ENCODE data around the gene KLF11.
A peak's percentile ranks its signal among the peaks of the same experiment; 100 is the strongest.

Gene KLF11

DNA sequence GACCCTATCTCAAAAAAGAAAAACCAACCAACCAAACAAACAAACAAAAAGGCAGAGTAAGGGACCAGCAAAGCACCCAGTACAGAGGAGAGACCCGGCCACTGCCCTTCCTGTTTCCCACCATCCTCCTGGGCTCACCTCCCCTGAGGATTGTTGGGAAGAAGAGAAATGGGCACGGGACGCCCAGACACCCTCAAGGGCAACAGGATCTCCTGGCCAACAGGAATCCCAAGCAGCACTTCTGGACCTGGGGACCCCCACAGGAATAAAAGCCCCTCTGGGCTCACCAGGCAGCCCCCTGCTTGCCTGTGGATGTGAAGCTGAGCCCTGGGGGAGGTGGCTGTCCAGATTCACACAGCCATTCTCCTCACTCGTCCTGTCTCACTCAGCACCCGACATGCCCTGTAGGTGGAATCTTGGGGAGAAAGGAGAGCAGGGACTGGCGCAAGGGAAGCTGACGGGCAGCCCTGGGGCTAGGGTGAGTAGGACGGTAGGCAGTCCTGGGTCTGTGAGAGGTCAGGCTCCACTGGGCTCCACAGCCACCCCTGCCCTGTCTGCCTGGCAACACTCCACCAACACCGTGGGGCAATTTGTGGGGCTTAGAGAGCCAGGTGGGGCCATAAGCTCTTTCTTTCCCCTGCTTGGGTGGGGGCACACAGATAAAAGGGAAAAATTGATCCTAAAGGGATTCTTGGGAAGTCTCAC, 18.0 kb downstream of the KLF11 start:
- Histone ChIP-seq H3K36me3 (ENCODE audit: insufficient read depth, low read length) (no peaks in the 10 kb centered on the region), H3K4me1 (ENCODE audit: control insufficient read depth, insufficient read depth, low read length) (peaks cover 14% of the 10 kb centered on the region), H3K4me3 (ENCODE audit: low read length) (no peak overlapping the region), H3K4me2 (ENCODE audit: low read length) (no peak overlapping the region), H3K9me3 (replicated peaks; ENCODE audit: low read length) (no peaks in the 10 kb centered on the region), H3K27me3 (ENCODE audit: control insufficient read depth, insufficient read depth, low read length) (peaks cover 21% of the 10 kb centered on the region), H3K9ac (ENCODE audit: low read depth, low read length) (no peak overlapping the region)

DNA sequence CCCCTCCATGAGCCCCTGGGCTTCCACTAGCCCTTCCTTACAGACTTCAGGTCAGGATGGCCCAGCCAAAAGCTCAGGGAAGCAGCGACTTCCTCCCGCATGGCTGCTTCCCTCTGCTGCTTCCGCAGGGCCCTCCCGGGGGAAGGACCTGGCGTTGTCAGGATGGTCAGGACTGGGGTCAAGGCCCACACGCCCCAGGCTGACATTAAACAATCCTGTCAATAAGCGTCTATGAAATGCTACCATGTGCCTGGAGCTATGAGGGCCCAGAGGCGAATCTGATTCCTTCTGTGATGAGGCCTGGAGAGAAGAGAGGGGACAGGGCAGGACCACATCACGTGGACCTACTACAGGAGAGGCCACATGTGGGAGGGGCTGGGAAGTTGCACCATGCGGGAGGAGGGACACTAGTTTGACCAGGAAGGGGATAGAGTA, 19.6 kb downstream of the KLF11 start:
- Histone ChIP-seq H3K4me2 (ENCODE audit: low read length) (no peak overlapping the region), H3K27me3 (ENCODE audit: control insufficient read depth, insufficient read depth, low read length) (peaks cover 25% of the 10 kb centered on the region), H3K36me3 (ENCODE audit: insufficient read depth, low read length) (no peaks in the 10 kb centered on the region), H3K9me3 (replicated peaks; ENCODE audit: low read length) (no peaks in the 10 kb centered on the region), H3K4me3 (ENCODE audit: low read length) (no peak overlapping the region), H3K9ac (ENCODE audit: low read depth, low read length) (no peak overlapping the region), H3K4me1 (ENCODE audit: control insufficient read depth, insufficient read depth, low read length) (peaks cover 3% of the 10 kb centered on the region)

DNA sequence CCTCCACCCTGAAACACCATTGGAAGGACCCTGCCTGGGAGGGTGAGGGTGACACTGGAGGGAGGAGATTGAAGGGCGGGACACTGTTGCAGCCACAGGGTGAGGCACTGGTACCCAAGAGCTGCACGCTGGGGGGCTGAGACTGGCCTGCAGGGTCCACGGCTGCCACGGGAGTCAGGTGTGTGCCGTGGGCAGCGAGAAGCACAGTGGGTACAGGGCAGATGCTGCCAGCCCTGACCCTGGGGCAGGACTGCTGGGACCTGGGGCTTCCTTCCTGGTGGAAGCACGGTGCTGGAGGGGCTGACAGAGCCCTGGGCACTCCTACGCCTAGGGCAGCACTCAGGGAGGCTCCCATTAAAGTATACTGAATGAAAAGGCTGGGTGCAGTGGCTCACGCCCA, 20.2 kb downstream of the KLF11 start:
- Histone ChIP-seq H3K4me2 (ENCODE audit: low read length) (no peak overlapping the region), H3K36me3 (ENCODE audit: insufficient read depth, low read length) (no peaks in the 10 kb centered on the region), H3K9me3 (replicated peaks; ENCODE audit: low read length) (no peaks in the 10 kb centered on the region), H3K9ac (ENCODE audit: low read depth, low read length) (no peak overlapping the region), H3K4me1 (ENCODE audit: control insufficient read depth, insufficient read depth, low read length) (peaks cover 3% of the 10 kb centered on the region), H3K4me3 (ENCODE audit: low read length) (no peak overlapping the region), H3K27me3 (ENCODE audit: control insufficient read depth, insufficient read depth, low read length) (peaks cover 25% of the 10 kb centered on the region)

DNA sequence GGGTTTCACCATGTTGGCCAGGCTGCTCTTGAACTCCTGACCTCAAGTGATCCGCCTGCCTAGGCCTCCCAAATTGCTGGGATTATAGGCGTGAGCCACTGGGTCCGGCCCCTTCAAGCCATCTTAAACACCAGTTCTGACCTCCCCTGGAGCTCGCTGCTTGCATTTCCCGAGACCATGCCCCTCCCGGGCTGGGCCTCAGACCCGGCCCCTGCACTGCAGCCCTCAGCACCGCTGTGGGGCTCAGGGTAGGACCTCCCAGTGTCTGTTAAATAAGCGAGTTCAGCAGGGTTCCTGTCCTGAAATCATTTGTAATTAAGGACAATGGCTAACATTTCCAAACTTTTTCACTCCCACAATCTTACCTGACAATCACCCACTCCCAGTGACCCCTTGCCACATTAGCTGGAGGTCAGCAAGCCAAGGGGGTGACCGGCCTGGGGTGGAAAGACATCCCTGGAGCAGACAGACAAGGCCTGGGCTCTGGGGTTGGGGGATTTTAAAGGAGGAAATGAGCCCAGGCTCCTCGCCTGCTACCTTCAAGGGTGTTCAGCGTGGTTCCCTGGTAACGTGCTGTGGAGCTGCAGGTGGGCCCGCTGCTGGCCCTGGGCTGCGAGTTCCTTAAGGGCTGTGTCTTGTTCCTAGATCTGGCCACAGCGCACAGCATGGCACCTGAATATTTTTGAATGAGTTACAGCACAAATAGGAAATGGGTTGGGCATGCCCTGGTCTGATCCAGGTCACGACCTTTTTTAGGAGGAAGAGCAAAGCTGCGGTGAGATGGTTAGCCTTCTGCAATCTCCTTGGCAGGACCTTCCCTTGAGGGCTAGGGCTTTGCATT, 21.8 kb downstream of the KLF11 start:
- Histone ChIP-seq H3K4me3 (ENCODE audit: low read length) (no peak overlapping the region), H3K9ac (ENCODE audit: low read depth, low read length) (no peak overlapping the region), H3K4me2 (ENCODE audit: low read length) (no peak overlapping the region), H3K9me3 (replicated peaks; ENCODE audit: low read length) (no peaks in the 10 kb centered on the region), H3K36me3 (ENCODE audit: insufficient read depth, low read length) (no peaks in the 10 kb centered on the region), H3K27me3 (ENCODE audit: control insufficient read depth, insufficient read depth, low read length) (peaks cover 20% of the 10 kb centered on the region), H3K4me1 (ENCODE audit: control insufficient read depth, insufficient read depth, low read length) (peaks cover 3% of the 10 kb centered on the region)

DNA sequence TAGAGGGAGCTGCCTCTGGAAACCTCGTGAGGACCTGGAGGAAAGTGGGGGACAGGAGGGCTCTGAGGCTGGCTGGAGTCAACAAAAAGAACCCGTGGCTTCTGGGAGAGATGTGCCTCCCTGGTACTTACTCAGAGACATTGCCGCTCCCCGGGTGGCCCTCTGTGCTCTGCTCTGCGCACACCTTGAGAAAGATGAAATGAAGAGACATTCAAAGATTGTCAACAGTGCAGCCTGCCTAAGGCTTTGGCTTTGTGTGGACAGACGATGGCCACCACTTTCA, 22.4 kb downstream of the KLF11 start:
- Histone ChIP-seq H3K4me3 (ENCODE audit: low read length) (no peak overlapping the region), H3K9ac (ENCODE audit: low read depth, low read length) (no peak overlapping the region), H3K36me3 (ENCODE audit: insufficient read depth, low read length) (no peaks in the 10 kb centered on the region), H3K9me3 (replicated peaks; ENCODE audit: low read length) (no peaks in the 10 kb centered on the region), H3K27me3 (ENCODE audit: control insufficient read depth, insufficient read depth, low read length) (peaks cover 20% of the 10 kb centered on the region), H3K4me1 (ENCODE audit: control insufficient read depth, insufficient read depth, low read length) (no peaks in the 10 kb centered on the region), H3K4me2 (ENCODE audit: low read length) (no peak overlapping the region)

DNA sequence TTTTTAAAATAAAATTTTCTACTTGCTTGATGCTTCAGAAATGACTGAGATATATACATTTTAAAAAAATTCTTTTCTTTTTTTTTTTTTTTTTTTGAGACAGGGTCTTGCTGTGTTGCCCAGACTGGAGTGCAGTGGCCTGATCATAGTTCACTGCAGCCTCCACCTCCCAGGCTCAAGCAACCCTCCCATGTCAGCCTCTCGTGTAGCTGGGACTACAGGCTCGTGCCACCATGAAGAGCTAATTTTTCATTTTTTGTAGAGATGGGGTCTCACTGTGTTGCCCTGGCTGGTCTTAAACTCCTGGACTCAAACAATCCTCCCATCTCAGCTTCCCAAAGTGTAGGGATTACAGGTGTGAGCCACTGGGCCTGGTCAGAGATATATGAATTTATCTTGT, 24.0 kb downstream of the KLF11 start:
- Histone ChIP-seq H3K9ac (ENCODE audit: low read depth, low read length) (no peak overlapping the region), H3K4me1 (ENCODE audit: control insufficient read depth, insufficient read depth, low read length) (no peaks in the 10 kb centered on the region), H3K4me2 (ENCODE audit: low read length) (no peak overlapping the region), H3K9me3 (replicated peaks; ENCODE audit: low read length) (no peaks in the 10 kb centered on the region), H3K36me3 (ENCODE audit: insufficient read depth, low read length) (no peaks in the 10 kb centered on the region), H3K27me3 (ENCODE audit: control insufficient read depth, insufficient read depth, low read length) (peaks cover 16% of the 10 kb centered on the region), H3K4me3 (ENCODE audit: low read length) (no peak overlapping the region)

DNA sequence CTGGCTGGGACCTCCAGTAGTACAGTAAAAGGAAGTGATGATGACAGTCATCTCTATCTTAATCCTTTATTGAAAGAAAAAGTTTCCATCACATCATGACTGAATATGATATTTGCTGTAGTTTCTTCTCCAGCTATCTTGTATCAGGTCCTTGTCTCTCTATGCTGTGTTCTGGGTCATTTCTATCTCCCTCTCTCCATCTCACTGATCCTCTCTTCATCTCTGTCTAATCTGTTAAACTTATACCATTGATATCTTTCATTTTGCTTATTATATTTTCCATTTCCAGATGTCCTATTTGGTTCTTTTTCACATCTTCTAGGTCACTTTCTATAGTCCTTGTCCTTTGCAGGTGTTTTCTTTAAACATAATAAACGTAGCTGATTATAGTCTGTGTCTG, 24.5 kb downstream of the KLF11 start:
- H3K4me1 ChIP-seq (ENCODE audit: control insufficient read depth, insufficient read depth, low read length): no peaks in the 10 kb centered on the region
- H3K9ac ChIP-seq (ENCODE audit: low read depth, low read length): no peak overlapping the region
- peaks cover 16% of the 10 kb centered on the region for H3K27me3 ChIP-seq (ENCODE audit: control insufficient read depth, insufficient read depth, low read length)
- H3K9me3 ChIP-seq (replicated peaks; ENCODE audit: low read length): no peaks in the 10 kb centered on the region
- H3K36me3 ChIP-seq (ENCODE audit: insufficient read depth, low read length): no peaks in the 10 kb centered on the region
- no peak overlapping the region for H3K4me3 ChIP-seq (ENCODE audit: low read length)
- no peak overlapping the region for H3K4me2 ChIP-seq (ENCODE audit: low read length)

DNA sequence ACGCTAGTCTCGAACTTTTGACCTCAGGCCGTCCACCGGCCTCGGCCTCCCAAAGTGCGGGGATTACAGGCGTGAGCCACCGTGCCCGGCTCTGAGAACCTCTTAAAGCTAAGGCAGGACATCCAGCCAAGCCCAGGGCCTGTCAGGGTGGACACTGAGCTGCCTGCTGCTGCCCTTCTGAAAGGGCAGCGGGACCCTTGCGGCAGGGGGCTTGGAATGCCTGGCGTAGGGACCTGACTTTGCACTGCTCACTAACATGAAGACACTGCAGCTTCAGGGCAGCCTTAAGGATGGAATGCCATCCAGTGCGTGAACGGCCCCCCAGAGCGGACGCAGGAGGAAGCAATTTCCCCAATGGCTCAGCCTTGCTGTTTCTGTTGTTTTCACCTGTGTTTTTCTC, 27.8 kb downstream of the KLF11 start:
- Histone ChIP-seq H3K4me1 (ENCODE audit: control insufficient read depth, insufficient read depth, low read length) (no peaks in the 10 kb centered on the region), H3K9me3 (replicated peaks; ENCODE audit: low read length) (no peaks in the 10 kb centered on the region), H3K36me3 (ENCODE audit: insufficient read depth, low read length) (no peaks in the 10 kb centered on the region), H3K9ac (ENCODE audit: low read depth, low read length) (no peak overlapping the region), H3K27me3 (ENCODE audit: control insufficient read depth, insufficient read depth, low read length) (peaks cover 34% of the 10 kb centered on the region), H3K4me2 (ENCODE audit: low read length) (no peak overlapping the region), H3K4me3 (ENCODE audit: low read length) (no peak overlapping the region)

DNA sequence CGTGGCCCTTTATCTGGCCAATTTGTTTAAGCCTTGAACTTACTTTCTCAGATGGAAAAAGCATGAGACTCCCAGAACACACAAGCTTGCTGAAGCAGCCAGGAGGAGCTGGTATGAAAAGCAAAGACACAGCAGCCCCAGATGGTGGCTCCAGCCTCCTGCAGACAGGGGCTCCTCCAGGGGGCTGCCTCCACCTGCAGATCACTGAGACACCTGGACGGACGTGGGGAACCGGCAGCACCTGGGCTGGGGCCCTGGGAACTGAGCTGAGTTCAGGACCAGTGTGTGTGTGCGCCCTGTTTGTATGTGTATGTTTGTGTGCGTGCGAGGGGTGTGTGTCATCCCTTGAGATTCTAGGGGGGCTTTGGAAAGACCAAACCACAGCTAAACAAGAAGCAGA, 28.2 kb downstream of the KLF11 start:
- no peak overlapping the region for H3K4me2 ChIP-seq (ENCODE audit: low read length)
- H3K4me3 ChIP-seq (ENCODE audit: low read length): no peak overlapping the region
- no peak overlapping the region for H3K9ac ChIP-seq (ENCODE audit: low read depth, low read length)
- H3K4me1 ChIP-seq (ENCODE audit: control insufficient read depth, insufficient read depth, low read length): no peaks in the 10 kb centered on the region
- H3K27me3 ChIP-seq (ENCODE audit: control insufficient read depth, insufficient read depth, low read length): peaks cover 34% of the 10 kb centered on the region
- H3K36me3 ChIP-seq (ENCODE audit: insufficient read depth, low read length): no peaks in the 10 kb centered on the region
- no peaks in the 10 kb centered on the region for H3K9me3 ChIP-seq (replicated peaks; ENCODE audit: low read length)

DNA sequence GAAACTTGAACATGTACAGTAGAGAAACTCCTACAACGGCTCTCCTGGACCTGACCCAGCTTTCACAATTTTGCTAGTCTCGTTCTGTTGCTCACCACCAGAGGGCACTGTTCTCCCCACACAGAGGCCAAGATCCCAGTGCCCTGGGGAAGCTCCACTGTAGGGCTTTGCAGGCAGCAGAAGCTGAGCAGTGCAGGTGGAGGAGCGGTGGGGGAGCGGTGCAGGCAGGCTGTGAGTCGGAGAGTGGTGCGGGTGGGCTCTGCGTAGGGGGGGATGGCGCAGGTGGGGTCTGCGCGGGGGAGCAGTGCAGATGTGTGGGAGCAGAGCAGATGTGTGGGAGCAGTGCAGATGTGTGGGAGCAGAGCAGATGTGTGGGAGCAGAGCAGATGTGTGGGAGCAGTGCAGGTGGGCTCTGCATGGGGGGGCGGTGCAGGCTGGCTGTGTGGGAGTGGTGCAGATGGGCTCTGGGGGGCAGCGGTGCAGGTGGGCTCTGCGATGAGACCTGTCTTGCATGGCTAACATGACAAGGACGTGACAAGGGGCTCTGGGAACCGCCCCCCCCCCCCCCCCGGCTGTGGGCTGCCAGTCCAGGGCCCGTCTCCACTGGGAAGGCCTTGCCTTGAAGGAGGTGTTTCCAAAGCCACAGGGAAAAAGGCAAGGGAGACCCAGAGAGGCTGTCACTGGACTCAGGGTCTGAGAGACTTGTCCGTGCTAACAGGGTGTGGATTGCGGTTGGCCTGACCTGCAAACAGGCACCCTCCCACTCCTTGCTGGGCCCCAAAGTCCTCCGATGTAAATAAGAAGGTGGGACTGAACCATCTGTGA, 29.5 kb downstream of the KLF11 start:
- H3K27me3 ChIP-seq (ENCODE audit: control insufficient read depth, insufficient read depth, low read length): peaks cover 45% of the 10 kb centered on the region
- H3K4me1 ChIP-seq (ENCODE audit: control insufficient read depth, insufficient read depth, low read length): no peaks in the 10 kb centered on the region
- no peak overlapping the region for H3K4me3 ChIP-seq (ENCODE audit: low read length)
- no peaks in the 10 kb centered on the region for H3K9me3 ChIP-seq (replicated peaks; ENCODE audit: low read length)
- H3K9ac ChIP-seq (ENCODE audit: low read depth, low read length): no peak overlapping the region
- peak overlapping the region; percentile 33 for H3K4me2 ChIP-seq (ENCODE audit: low read length)
- no peaks in the 10 kb centered on the region for H3K36me3 ChIP-seq (ENCODE audit: insufficient read depth, low read length)

DNA sequence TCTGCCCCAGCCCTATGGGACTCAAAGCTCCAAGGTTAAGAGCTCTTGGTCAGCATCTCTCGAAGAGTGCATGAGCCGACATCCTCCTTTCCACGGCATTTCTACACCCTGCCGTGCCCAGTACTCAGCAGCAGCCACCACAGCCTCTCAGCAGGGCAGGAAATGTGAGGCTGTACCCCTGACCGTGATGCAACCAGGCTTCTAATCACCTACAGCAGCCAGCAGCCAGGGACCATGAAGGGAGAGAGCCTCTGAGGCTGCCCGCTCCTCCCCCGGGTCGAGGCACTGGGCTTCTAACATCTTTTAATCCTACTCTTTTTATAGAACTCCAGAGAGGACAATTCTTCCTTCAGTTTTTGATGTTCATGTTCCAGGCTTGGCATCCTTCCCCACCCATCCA, 30.4 kb downstream of the KLF11 start:
- Histone ChIP-seq H3K36me3 (ENCODE audit: insufficient read depth, low read length) (no peaks in the 10 kb centered on the region), H3K4me1 (ENCODE audit: control insufficient read depth, insufficient read depth, low read length) (no peaks in the 10 kb centered on the region), H3K9me3 (replicated peaks; ENCODE audit: low read length) (no peaks in the 10 kb centered on the region), H3K4me3 (ENCODE audit: low read length) (no peak overlapping the region), H3K27me3 (ENCODE audit: control insufficient read depth, insufficient read depth, low read length) (peaks cover 53% of the 10 kb centered on the region), H3K4me2 (ENCODE audit: low read length) (no peak overlapping the region), H3K9ac (ENCODE audit: low read depth, low read length) (no peak overlapping the region)

Data from skeletal muscle satellite cell (primary cell).